ENCODE data around the gene FBXO46.

DNA sequence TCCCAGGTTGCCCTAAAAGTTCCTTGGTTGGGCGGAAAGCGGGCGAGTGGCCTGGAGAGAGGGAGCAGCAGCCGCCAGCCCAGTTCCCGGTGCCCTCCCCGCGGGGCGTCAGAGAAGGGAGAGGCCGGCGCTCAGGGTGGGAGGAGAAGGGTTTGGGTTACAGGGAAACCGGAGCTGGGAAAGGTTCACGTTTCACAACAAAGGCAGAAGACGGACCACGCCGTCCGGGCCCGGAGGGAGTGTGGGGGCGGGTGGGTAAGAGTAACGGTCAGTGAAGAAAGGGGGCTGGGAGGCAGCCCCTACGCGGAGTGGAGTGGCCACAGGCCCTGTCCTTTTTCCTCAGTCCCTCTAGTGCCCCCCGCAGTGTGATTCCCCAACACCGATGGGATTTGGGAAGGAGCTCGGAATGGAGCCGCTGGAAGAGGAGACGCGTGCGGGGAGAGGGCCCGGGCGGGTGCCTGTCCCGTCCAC is 36.7 kb upstream of the FBXO46 start:
- TF ChIP-seq SNAI2 (CRISPR knock-in tag; IDR thresholded peaks at IDR 0.05) (no peak), PPARA (CRISPR knock-in tag; IDR thresholded peaks at IDR 0.05; ENCODE audit: borderline replicate concordance) (no peak), TCF4 (CRISPR knock-in tag; IDR thresholded peaks at IDR 0.05; ENCODE audit: borderline replicate concordance) (no peak), ISL1 (CRISPR knock-in tag; IDR thresholded peaks at IDR 0.05) (no peak)

Data from SK-N-SH treated with all-trans-retinoic acid at 6 μM for 48 hours (cell line).